SU-DHL-6 (cell line): Measurements from ENCODE around the gene RPL13A.
"Not testable (repeated sequence)": the region's sequence is repeated elsewhere in the genome, so short reads cannot be mapped to it uniquely, and the experiment has no call there.

Experiments
- H2AFZ ChIP-seq: fragments of 200-600 bp; sonication (generic); 2 replicates; pipeline ENCODE4 v1.6.1; 2014; ENCODE audit warnings: low read depth, mild to moderate bottlenecking, moderate library complexity, mixed read lengths, antibody characterized with exemption, low read length; ENCODE audit not compliant: severe bottlenecking
- H3F3A ChIP-seq: fragments of 200-600 bp; shearing (Covaris generic); 2 replicates; pipeline ENCODE4 v1.6.0; 2016; ENCODE audit warnings: antibody characterized with exemption, mild to moderate bottlenecking; ENCODE audit not compliant: insufficient read depth
- H3K27ac ChIP-seq: fragments of 200-600 bp; sonication (generic); 2 replicates; pipeline ENCODE4 v1.5.1; 2016; ENCODE audit warnings: low read depth, mild to moderate bottlenecking, low read length, moderate library complexity, mixed read lengths
- H3K27me3 ChIP-seq: fragments of 200-600 bp; sonication (generic), shearing (Covaris generic); 2 replicates; pipeline ENCODE4 v1.6.0; 2014; ENCODE audit warnings: mild to moderate bottlenecking, low read length
- H3K36me3 ChIP-seq: fragments of 200-600 bp; sonication (generic); 2 replicates; pipeline ENCODE4 v1.6.1; 2014; ENCODE audit warnings: mild to moderate bottlenecking, low read length, mixed read lengths
- H3K4me2 ChIP-seq: fragments of 300-600, 200-600 bp; shearing (Covaris generic), sonication (generic); 2 replicates; pipeline ENCODE4 v1.6.0; 2014; ENCODE audit warnings: low read length, low read depth, mild to moderate bottlenecking; ENCODE audit not compliant: poor library complexity, severe bottlenecking
- H3K4me3 ChIP-seq: fragments of 200-600 bp; sonication (generic); 2 replicates; pipeline ENCODE4 v1.5.1; 2014; ENCODE audit warnings: antibody characterized with exemption, low read length, mild to moderate bottlenecking, mixed read lengths; ENCODE audit not compliant: insufficient read depth, poor library complexity, severe bottlenecking
- H3K79me2 ChIP-seq: fragments of 200-600 bp; sonication (generic); 2 replicates; pipeline ENCODE4 v1.6.1; 2014; ENCODE audit warnings: mild to moderate bottlenecking, low read length, moderate library complexity; ENCODE audit not compliant: insufficient read depth
- H3K9ac ChIP-seq: fragments of 200-600 bp; sonication (generic); 2 replicates; pipeline ENCODE4 v1.7.0; 2014; ENCODE audit warnings: mild to moderate bottlenecking, low read length
- H3K9me2 ChIP-seq: fragments of 200-600 bp; sonication (generic); replicated peaks from 2 replicates; pipeline ENCODE4 v1.6.1; 2014; ENCODE audit warnings: low read length; ENCODE audit not compliant: insufficient read depth
- H3K9me3 ChIP-seq: fragments of 200-600 bp; sonication (generic); 2 replicates; pipeline ENCODE4 v1.6.1; 2014; ENCODE audit warnings: low read length, mixed read lengths; ENCODE audit not compliant: insufficient read depth
- H4K20me1 ChIP-seq: fragments of 200-600 bp; sonication (generic); 2 replicates; pipeline ENCODE4 v1.6.1; 2014; ENCODE audit warnings: low read depth, mild to moderate bottlenecking, antibody characterized with exemption, low read length, moderate library complexity, mixed read lengths
- CTCF ChIP-seq: fragments of 200-600 bp; sonication (generic); IDR thresholded peaks from one replicate; pipeline ENCODE4 v1.5.1; 2017; ENCODE audit warnings: antibody characterized with exemption, mild to moderate bottlenecking, low read length, moderate library complexity; ENCODE audit not compliant: insufficient read depth, poor library complexity, severe bottlenecking
- EZH2phosphoT487 ChIP-seq: fragments of 200-600 bp; sonication (generic), shearing (Covaris generic); conservative IDR thresholded peaks from 2 replicates; pipeline ENCODE4 v1.6.1; 2018; ENCODE audit warnings: mild to moderate bottlenecking, antibody characterized with exemption, low read length, moderate library complexity, mixed read lengths

RPL13A gene

DNA sequence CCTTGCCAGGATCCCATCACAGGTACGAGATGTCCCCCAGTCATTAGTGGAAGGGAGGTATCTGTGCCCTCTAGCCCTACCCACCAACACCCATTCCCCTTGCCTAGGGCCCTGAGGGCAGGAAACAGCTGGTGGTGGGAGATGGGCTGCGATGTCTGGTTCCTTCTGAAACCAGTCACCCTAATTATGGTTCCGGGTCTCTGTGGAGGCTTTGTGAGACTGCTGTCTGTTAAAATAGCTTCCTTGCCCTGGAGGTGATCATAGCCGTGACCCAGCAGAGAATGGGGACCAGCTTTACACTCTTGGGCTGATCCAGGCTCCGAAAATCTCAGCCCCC is 28.9 kb upstream of the RPL13A start:
- H3K9me3 ChIP-seq, result no peaks in the 10 kb centered on the region
- H3K79me2 ChIP-seq, result peaks cover 18% of the 10 kb centered on the region
- no peaks in the 10 kb centered on the region for H4K20me1 ChIP-seq
- H3K27ac ChIP-seq, result no peak overlapping the region
- H3K4me2 ChIP-seq, result no peak overlapping the region
- no peak overlapping the region for H3K9ac ChIP-seq
- H3K9me2 ChIP-seq, result no peaks in the 10 kb centered on the region
- H3K36me3 ChIP-seq, result no peaks in the 10 kb centered on the region
- TF ChIP-seq EZH2phosphoT487 (no peak), CTCF (no peak)
- no peak overlapping the region for H3K4me3 ChIP-seq
- H2AFZ ChIP-seq, result no peak overlapping the region
- no peaks in the 10 kb centered on the region for H3K27me3 ChIP-seq
- 0 out of 2 replicates have a peak, but pooled peaks cover 6% of the 10 kb centered on the region for H3F3A ChIP-seq

DNA sequence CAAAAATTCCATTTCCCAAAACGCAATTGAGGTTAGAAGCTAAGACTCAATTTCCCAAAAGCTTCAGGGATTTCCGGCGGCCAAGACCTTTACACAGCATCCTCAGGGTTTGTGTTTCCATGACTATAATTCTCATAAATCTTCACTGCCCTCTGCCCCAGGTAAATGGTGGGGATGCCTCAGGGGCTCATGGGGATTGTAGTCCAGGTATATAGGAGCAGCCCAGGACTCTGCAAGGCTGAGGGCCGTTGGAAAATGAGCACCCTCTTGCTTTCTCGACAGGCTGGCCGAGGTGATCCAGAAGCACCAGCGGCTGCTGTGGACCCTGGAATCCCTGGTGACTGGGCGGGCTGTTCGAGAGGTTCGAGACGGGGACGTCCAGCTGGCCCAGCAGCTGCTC is 28.0 kb upstream of the RPL13A start:
- Histone ChIP-seq H3K9me2 (no peaks in the 10 kb centered on the region), H3K27ac (no peak overlapping the region), H3K9me3 (no peaks in the 10 kb centered on the region), H3K79me2 (peaks cover 9% of the 10 kb centered on the region), H3F3A (0 out of 2 replicates have a peak, but pooled peaks cover 6% of the 10 kb centered on the region), H3K4me2 (no peak overlapping the region), H3K36me3 (no peaks in the 10 kb centered on the region), H3K9ac (no peak overlapping the region), H4K20me1 (no peaks in the 10 kb centered on the region), H2AFZ (no peak overlapping the region), H3K4me3 (no peak overlapping the region), H3K27me3 (no peaks in the 10 kb centered on the region)
- no peak for TF ChIP-seq EZH2phosphoT487
- TF ChIP-seq CTCF, result no peak

DNA sequence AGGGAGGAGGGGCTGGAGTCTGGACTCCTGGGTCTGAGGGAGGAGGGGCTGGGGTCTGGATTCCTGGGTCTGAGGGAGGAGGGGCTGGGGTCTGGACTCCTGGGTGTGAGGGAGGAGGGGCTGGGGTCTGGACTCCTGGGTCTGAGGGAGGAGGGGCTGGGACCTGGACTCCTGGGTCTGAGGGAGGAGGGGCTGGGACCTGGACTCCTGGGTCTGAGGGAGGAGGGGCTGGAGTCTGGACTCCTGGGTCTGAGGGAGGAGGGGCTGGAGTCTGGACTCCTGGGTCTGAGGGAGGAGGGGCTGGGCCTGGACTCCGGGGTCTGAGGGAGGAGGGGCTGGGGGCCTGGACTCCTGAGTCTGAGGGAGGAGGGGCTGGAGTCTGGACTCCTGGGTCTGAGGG is 26.3 kb upstream of the RPL13A start:
- H3K4me3 ChIP-seq, H3K36me3 ChIP-seq, H3K27ac ChIP-seq: not testable (repeated sequence)

DNA sequence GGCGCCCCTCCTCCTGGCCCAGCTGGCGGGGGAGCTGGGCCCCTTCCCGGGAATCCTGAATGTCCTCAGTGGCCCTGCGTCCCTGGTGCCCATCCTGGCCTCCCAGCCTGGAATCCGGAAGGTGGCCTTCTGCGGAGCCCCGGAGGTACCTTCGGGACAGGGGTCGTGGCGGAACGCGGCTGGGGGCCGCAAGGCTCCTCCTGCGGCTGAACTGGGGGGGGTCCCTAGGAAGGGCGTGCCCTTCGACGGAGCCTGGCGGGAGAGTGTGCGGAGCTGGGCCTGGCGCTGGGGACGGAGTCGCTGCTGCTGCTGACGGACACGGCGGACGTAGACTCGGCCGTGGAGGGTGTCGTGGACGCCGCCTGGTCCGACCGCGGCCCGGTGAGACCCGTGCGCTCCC is 25.8 kb upstream of the RPL13A start:
- H3K27me3 ChIP-seq, result no peaks in the 10 kb centered on the region
- H3K27ac ChIP-seq, result no peak overlapping the region
- H3K4me2 ChIP-seq, result no peak overlapping the region
- H3K4me3 ChIP-seq, result no peak overlapping the region
- H3K9me3 ChIP-seq, result no peaks in the 10 kb centered on the region
- H3F3A ChIP-seq, result no peaks in the 10 kb centered on the region
- no peak overlapping the region for H2AFZ ChIP-seq
- no peaks in the 10 kb centered on the region for H3K79me2 ChIP-seq
- no peak overlapping the region for H3K9ac ChIP-seq
- TF ChIP-seq CTCF (no peak), EZH2phosphoT487 (no peak)
- no peaks in the 10 kb centered on the region for H3K36me3 ChIP-seq
- H3K9me2 ChIP-seq, result no peaks in the 10 kb centered on the region
- H4K20me1 ChIP-seq, result no peaks in the 10 kb centered on the region

More for the DNA sequence above, 26.3 kb upstream of the RPL13A start:
- H3K9me3 ChIP-seq, H3K9me2 ChIP-seq, H3F3A ChIP-seq, H2AFZ ChIP-seq, H3K9ac ChIP-seq, H4K20me1 ChIP-seq, H3K4me2 ChIP-seq, H3K27me3 ChIP-seq, H3K79me2 ChIP-seq: not testable (repeated sequence)
